Small intestine (tissue), 7 donors: ENCODE results near the gene EML5. TPM values are rescaled to one million over a fixed set of nuclear protein-coding genes. Genes with fewer than 3 reads are reported as not detected.

Experiments
- DNase-seq, 2 donors: peaks; one replicate each; pipeline versions ENCODE4 v3.0.0 to v3.0.0-alpha.2; 2013
- FAIRE-seq: peaks from 2 replicates; lab custom pipeline; 2012; peaks lifted over from hg19 to GRCh38; lab: Jason Lieb, UNC
- H3K27ac ChIP-seq, 3 donors: one replicate each; pipeline ENCODE4 v1.5.1; 2013; ENCODE audit warnings: low read length in 2 of 3, mild to moderate bottlenecking in 2 of 3, control low read depth in 1 of 3, inconsistent platforms in 1 of 3, low read depth in 1 of 3, moderate library complexity in 1 of 3
- H3K27me3 ChIP-seq, 3 donors: one replicate each; pipeline ENCODE4 v1.6.1; 2013; ENCODE audit warnings: low read length in 3 of 3, inconsistent platforms in 1 of 3; ENCODE audit not compliant: control insufficient read depth in 3 of 3, insufficient read depth in 3 of 3
- H3K36me3 ChIP-seq, 3 donors: one replicate each; pipeline ENCODE4 v1.6.1; 2013; ENCODE audit warnings: low read length in 3 of 3, inconsistent platforms in 1 of 3, low read depth in 1 of 3, mild to moderate bottlenecking in 1 of 3, moderate library complexity in 1 of 3; ENCODE audit not compliant: control insufficient read depth in 3 of 3, insufficient read depth in 2 of 3
- H3K4me1 ChIP-seq, 3 donors: one replicate each; pipeline ENCODE4 v1.6.1; 2013; ENCODE audit warnings: low read length in 2 of 3, inconsistent platforms in 1 of 3, low read depth in 1 of 3, mild to moderate bottlenecking in 1 of 3, moderate library complexity in 1 of 3; ENCODE audit not compliant: control insufficient read depth in 3 of 3, insufficient read depth in 2 of 3
- H3K4me3 ChIP-seq, 3 donors: one replicate each; pipeline ENCODE4 v1.5.1; 2013; ENCODE audit warnings: low read length in 3 of 3, control low read depth in 1 of 3, inconsistent platforms in 1 of 3, low read depth in 1 of 3, mild to moderate bottlenecking in 1 of 3, moderate library complexity in 1 of 3
- H3K9me3 ChIP-seq, 2 donors: one replicate each; pipeline ENCODE4 v1.6.1; 2013; ENCODE audit warnings: low read depth in 1 of 2, low read length in 1 of 2; ENCODE audit not compliant: control insufficient read depth in 2 of 2, insufficient read depth in 1 of 2
- WGBS, 3 donors: extraction: QIAGEN DNeasy Blood & Tissue Kit; methylation state at CpG; one replicate each; pipeline ENCODE4 v1.1.7; 2013; 5-methylcytosine and 5-hydroxymethylcytosine counted together
- polyA plus RNA-seq, 4 donors: library from polyadenylated mRNA; stranded (reverse) in 3 of 4; unstranded in 1 of 4; fragments of 200-250 nt in 3 of 4; fragments of 120-200 nt in 1 of 4; gene quantifications; one replicate each; pipeline versions ENCODE4 v1.2.1 to v1.2.3, GENCODE V29; 2013
- donor health status: healthy with polysubstance abuse.
- donor health status: control.
- donor health status: control.
- donor health status: Bipolar disorder and iron deficiency.
- donor health status: healthy.

Gene EML5
- polyA plus RNA-seq, 4 donors: 0.70 to 1.5 TPM; not detected in 2

GRCh38 chr14:88617479-88617878 lies 175.3 kb downstream of the EML5 start:
- WGBS, 3 donors: 91 to 99% (median 94%) methylated on average over 1 of the region's 1 CpG
- H3K4me3 ChIP-seq: no peak overlapping the region
- FAIRE-seq: no peak

DNA sequence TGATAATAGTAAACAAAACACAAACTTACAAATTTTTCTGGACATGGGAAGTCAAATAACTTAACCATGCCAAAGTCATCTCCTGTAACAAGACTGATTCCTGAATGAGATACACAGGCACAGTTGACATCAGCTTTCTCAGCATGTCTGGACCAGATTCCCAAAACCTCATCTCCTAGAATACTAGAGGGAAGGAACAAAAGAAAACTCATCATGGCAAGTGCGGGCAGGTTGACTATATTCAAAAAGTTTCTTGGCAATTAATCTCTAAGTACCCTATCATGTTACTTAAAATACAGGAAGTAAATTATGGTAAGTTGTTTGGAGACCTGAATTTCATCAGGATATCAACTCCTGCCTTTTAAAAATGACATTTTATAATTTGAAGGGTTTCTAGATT lies 176.1 kb downstream of the EML5 start:
- Histone ChIP-seq H3K27ac (no peak overlapping the region), H3K4me3 (no peak overlapping the region), H3K36me3 (peaks cover 0 to 2% (median 0%) of the 10 kb centered on the region in 3 donors), H3K9me3 (no peaks in the 10 kb centered on the region), H3K27me3 (no peaks in the 10 kb centered on the region), H3K4me1 (peaks cover 0 to 12% (median 0%) of the 10 kb centered on the region in 3 donors)
- 95 to 100% (median 97%) methylated on average over 1 of the region's 1 CpG for WGBS, 3 donors
- DNase-seq (no peak), FAIRE-seq (no peak)

More at GRCh38 chr14:88617479-88617878, 175.3 kb downstream of the EML5 start:
- Histone ChIP-seq H3K36me3 (no peaks in the 10 kb centered on the region), H3K27me3 (no peaks in the 10 kb centered on the region), H3K27ac (no peak overlapping the region), H3K9me3 (no peaks in the 10 kb centered on the region), H3K4me1 (peaks cover 0 to 12% (median 0%) of the 10 kb centered on the region in 3 donors)
- no peak for DNase-seq

GRCh38 chr14:88614218-88614907 lies 178.4 kb downstream of the EML5 start:
- Histone ChIP-seq H3K36me3 (peaks cover 6 to 11% (median 7%) of the 10 kb centered on the region in 3 donors), H3K4me3 (no peak overlapping the region), H3K27ac (peak overlapping the region in 1 of 3 donors; percentile 44), H3K9me3 (no peaks in the 10 kb centered on the region), H3K4me1 (peaks cover 0 to 12% (median 0%) of the 10 kb centered on the region in 3 donors), H3K27me3 (no peaks in the 10 kb centered on the region)
- 77 to 94% (median 87%) methylated on average over 3 of the region's 3 CpGs for WGBS, 3 donors
- FAIRE-seq: no peak
- DNase-seq: no peak

DNA sequence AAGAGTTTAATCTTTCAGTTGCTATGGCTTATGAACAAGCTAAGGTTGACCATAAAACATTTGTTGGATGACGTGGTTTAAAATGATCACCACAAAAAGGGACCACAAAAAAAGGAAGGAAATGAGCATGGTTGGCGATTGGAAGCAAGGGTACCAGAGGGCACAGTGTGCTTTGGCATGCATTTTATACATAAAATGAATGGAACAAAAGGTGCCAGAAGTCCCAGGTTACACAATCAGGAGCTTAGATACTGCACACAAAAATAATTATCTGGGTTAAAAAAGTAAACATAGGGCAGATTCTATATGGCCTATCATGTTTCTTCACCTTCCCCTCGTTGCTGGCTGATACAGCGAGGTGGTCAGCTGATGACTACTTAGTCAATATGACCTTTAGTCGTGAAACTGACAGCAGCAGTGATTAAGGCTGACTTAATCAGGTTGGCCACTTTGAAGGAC lies 179.2 kb downstream of the EML5 start:
- peaks cover 0 to 12% (median 0%) of the 10 kb centered on the region in 3 donors for H3K4me1 ChIP-seq
- no peak overlapping the region for H3K4me3 ChIP-seq
- WGBS, 3 donors: 28 to 57% (median 41%) methylated on average over 5 of the region's 5 CpGs
- FAIRE-seq (no peak), DNase-seq (peak; percentile 67 to 83)
- H3K36me3 ChIP-seq: peaks cover 6 to 11% (median 7%) of the 10 kb centered on the region in 3 donors
- no peaks in the 10 kb centered on the region for H3K9me3 ChIP-seq
- H3K27me3 ChIP-seq: no peaks in the 10 kb centered on the region
- peak overlapping the region in 1 of 3 donors; percentile 61 for H3K27ac ChIP-seq

- no peak overlapping the region for H3K4me3 ChIP-seq
- DNase-seq: no peak
- H3K9me3 ChIP-seq: no peaks in the 10 kb centered on the region
- peak overlapping the region in 1 of 3 donors; percentile 61 for H3K27ac ChIP-seq
- WGBS, 3 donors: 83 to 89% (median 87%) methylated on average over 4 of the region's 4 CpGs
- FAIRE-seq: no peak
- H3K36me3 ChIP-seq: peaks cover 6 to 14% (median 7%) of the 10 kb centered on the region in 3 donors
- peaks cover 0 to 12% (median 0%) of the 10 kb centered on the region in 3 donors for H3K4me1 ChIP-seq
- no peaks in the 10 kb centered on the region for H3K27me3 ChIP-seq
Measured at GRCh38 chr14:88612981-88613380, 179.8 kb downstream of the EML5 start.

DNA sequence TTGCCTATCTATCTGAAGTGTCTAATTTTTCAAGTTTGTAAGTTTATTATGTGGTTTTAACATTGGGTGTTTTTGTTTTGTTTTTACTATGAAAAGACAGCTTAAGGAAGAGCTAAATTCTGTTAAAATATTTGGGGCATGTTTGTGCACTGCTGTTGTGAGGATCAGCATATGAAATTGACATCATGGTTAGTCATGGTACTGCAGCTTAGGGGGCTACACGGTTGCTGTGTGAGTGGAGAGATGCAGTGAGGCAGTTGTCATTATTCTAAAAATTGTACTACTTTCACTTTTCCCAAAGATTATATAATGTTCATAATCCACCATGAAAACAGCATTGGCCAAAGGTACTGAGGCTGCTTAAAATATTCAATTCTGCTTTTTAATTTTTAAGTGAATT lies 180.9 kb downstream of the EML5 start:
- Histone ChIP-seq H3K27ac (no peak overlapping the region), H3K4me1 (peaks cover 0 to 12% (median 0%) of the 10 kb centered on the region in 3 donors), H3K36me3 (peaks cover 9 to 24% (median 12%) of the 10 kb centered on the region in 3 donors), H3K27me3 (no peaks in the 10 kb centered on the region), H3K9me3 (no peaks in the 10 kb centered on the region), H3K4me3 (no peak overlapping the region)
- no peak for DNase-seq
- WGBS, 3 donors: 27 to 54% (median 50%) methylated on average over 1 of the region's 1 CpG
- FAIRE-seq: no peak

GRCh38 chr14:88607829-88608228 lies 184.9 kb downstream of the EML5 start:
- Histone ChIP-seq H3K9me3 (no peaks in the 10 kb centered on the region), H3K4me1 (peaks cover 0 to under 1% (median 0%) of the 10 kb centered on the region in 3 donors), H3K4me3 (no peak overlapping the region), H3K27me3 (no peaks in the 10 kb centered on the region), H3K27ac (no peak overlapping the region), H3K36me3 (peaks cover 15 to 44% (median 16%) of the 10 kb centered on the region in 3 donors)
- no peak for DNase-seq
- no peak for FAIRE-seq

- no peaks in the 10 kb centered on the region for H3K9me3 ChIP-seq
- H3K27me3 ChIP-seq: no peaks in the 10 kb centered on the region
- no peaks in the 10 kb centered on the region for H3K4me1 ChIP-seq
- FAIRE-seq: no peak
- H3K36me3 ChIP-seq: peaks cover 17 to 51% (median 22%) of the 10 kb centered on the region in 3 donors
- 77 to 91% (median 88%) methylated on average over 2 of the region's 2 CpGs for WGBS, 3 donors
- no peak overlapping the region for H3K4me3 ChIP-seq
- H3K27ac ChIP-seq: no peak overlapping the region
- DNase-seq: no peak
Measured at GRCh38 chr14:88605594-88605993, 187.2 kb downstream of the EML5 start.
